ENCODE results near the gene EXOC3L1. TPM values are rescaled to one million over a fixed set of nuclear protein-coding genes. Genes with fewer than 3 reads are reported as not detected.

The EXOC3L1 gene
- total and polyA plus RNA-seq, 2 of the 4 experiments (the other 2 are of a cell fraction), result not detected

GRCh38 chr16:67236563-67237395 is 46.8 kb upstream of the EXOC3L1 start:
- Histone ChIP-seq H3K4me2 (ENCODE audit: low read depth, low read length) (no peak overlapping the region), H3K27me3 (ENCODE audit: control insufficient read depth, insufficient read depth, low read length) (no peaks in the 10 kb centered on the region), H3K9me1 (ENCODE audit: insufficient read depth, low read length) (peaks cover 17% of the 10 kb centered on the region), H3K27ac (ENCODE audit: insufficient read depth, low read length) (no peak overlapping the region), H3K79me1 (ENCODE audit: low read depth in 1 of 2, low read length in 2 of 2) (peaks cover 22 to 62% of the 10 kb centered on the region in 2 experiments; a peak in 3 of 4 replicates), H4K8ac (ENCODE audit: low read depth in 2 of 2, low read length in 2 of 2) (no peak overlapping the region), H3K4me1 (ENCODE audit: control insufficient read depth, insufficient read depth, low read length) (peaks cover 15% of the 10 kb centered on the region), H3K9ac (ENCODE audit: low read depth, low read length) (no peak overlapping the region), H2BK5ac (ENCODE audit: low read depth, low read length, poor library complexity, severe bottlenecking) (no peak overlapping the region), H2AK9ac (replicated peaks; ENCODE audit: low read depth, low read length, poor library complexity) (peak overlapping the region; percentile 23), H3K36me3 (ENCODE audit: control insufficient read depth, insufficient read depth, low read length) (peaks cover 57% of the 10 kb centered on the region), H2BK15ac (ENCODE audit: low read depth, low read length) (no peak overlapping the region), H3K4ac (ENCODE audit: low read depth, low read length) (no peak overlapping the region), H3K4me3 (ENCODE audit: insufficient read depth, low read depth, low read length) (no peak overlapping the region), H2BK120ac (ENCODE audit: low read depth, low read length) (no peak overlapping the region), H3K23ac (ENCODE audit: low read depth, low read length) (no peak overlapping the region), H3K18ac (ENCODE audit: low read depth, low read length) (no peak overlapping the region), H4K91ac (ENCODE audit: insufficient read depth, low read depth, low read length) (no peak overlapping the region), H2AK5ac (ENCODE audit: low read depth, low read length) (no peak overlapping the region), H2BK20ac (ENCODE audit: low read depth, low read length) (no peak overlapping the region), H3K14ac (replicated peaks; ENCODE audit: low read depth, low read length) (no peak overlapping the region), H2AFZ (replicated peaks; ENCODE audit: low read length, poor library complexity) (no peak overlapping the region), H3K9me3 (ENCODE audit: control insufficient read depth, insufficient read depth, low read length) (no peaks in the 10 kb centered on the region), H3K56ac (ENCODE audit: extremely low read depth, insufficient read depth, low read length) (no peak overlapping the region), H4K20me1 (ENCODE audit: insufficient read depth, low read length) (no peaks in the 10 kb centered on the region; the same call in 1 of the 2 replicates), H4K5ac (ENCODE audit: low read depth, low read length) (no peak overlapping the region)
- BruUV-seq (replicated peaks), result no TSS peak
- 82% methylated on average over 7 of the region's 50 CpGs; no CpG with 5 or more reads in 1 of the 2 experiments for WGBS, 2 experiments (ENCODE audit: extremely low coverage in 2 of 2, insufficient read length in 1 of 2)
- CTCF ChIA-PET, result no interaction called here
- no peak for TF ChIP-seq USF2 (IDR thresholded peaks at IDR 0.05; ENCODE audit: low read depth, low read length)
- no peak for TF ChIP-seq MAFK (IDR thresholded peaks at IDR 0.05; ENCODE audit: low read depth, low read length)
- TF ChIP-seq BHLHE40 (IDR thresholded peaks at IDR 0.05; ENCODE audit: low read depth, low read length), result no peak
- TF ChIP-seq MAZ (IDR thresholded peaks at IDR 0.05; ENCODE audit: borderline replicate concordance, low read depth, low read length), result no peak
- TF ChIP-seq POLR2A (IDR thresholded peaks at IDR 0.05; ENCODE audit: low read depth, low read length), result no peak
- no peak for TF ChIP-seq RAD21 (IDR thresholded peaks at IDR 0.05; ENCODE audit: low read length)
- no peak for TF ChIP-seq CEBPB (IDR thresholded peaks at IDR 0.05; ENCODE audit: low read depth, low read length)
- TF ChIP-seq FOS (IDR thresholded peaks at IDR 0.05; ENCODE audit: low read depth, low read length), result no peak
- TF ChIP-seq MXI1 (IDR thresholded peaks at IDR 0.05; ENCODE audit: borderline replicate concordance, low read depth, low read length), result no peak
- no peak for TF ChIP-seq RCOR1 (IDR thresholded peaks at IDR 0.05; ENCODE audit: insufficient replicate concordance, low read length)
- TF ChIP-seq SMC3 (IDR thresholded peaks at IDR 0.05; ENCODE audit: low read depth, low read length), result no peak
- intact Hi-C loops (cut with micrococcal nuclease) (no loop called here), in situ Hi-C loops (cut with MboI; ENCODE audit: low sequenced_read_pairs) (no loop called here), dilution Hi-C loops (cut with HindIII; ENCODE audit: low sequenced_read_pairs, unreplicated experiment) (no loop called here)
- ATAC-seq (ENCODE audit: low read depth) (peak; percentile 42), DNase-seq (peak; percentile 31)
- POLR2A ChIA-PET (ENCODE audit: unreplicated experiment), result no interaction called here
